DMS114 treated with DMSO at 0.1 percent for 48 hours (cell line): Measurements from ENCODE around the gene AKAP10.
"Not testable (repeated sequence)": the region's sequence is repeated elsewhere in the genome, so short reads cannot be mapped to it uniquely, and the experiment has no call there.

Source experiments
- DNase-seq: peaks from one replicate; lab custom pipeline; 2025; ENCODE audit not compliant: unreplicated experiment; lab: John Stamatoyannopoulos, UW

Gene AKAP10

DNA sequence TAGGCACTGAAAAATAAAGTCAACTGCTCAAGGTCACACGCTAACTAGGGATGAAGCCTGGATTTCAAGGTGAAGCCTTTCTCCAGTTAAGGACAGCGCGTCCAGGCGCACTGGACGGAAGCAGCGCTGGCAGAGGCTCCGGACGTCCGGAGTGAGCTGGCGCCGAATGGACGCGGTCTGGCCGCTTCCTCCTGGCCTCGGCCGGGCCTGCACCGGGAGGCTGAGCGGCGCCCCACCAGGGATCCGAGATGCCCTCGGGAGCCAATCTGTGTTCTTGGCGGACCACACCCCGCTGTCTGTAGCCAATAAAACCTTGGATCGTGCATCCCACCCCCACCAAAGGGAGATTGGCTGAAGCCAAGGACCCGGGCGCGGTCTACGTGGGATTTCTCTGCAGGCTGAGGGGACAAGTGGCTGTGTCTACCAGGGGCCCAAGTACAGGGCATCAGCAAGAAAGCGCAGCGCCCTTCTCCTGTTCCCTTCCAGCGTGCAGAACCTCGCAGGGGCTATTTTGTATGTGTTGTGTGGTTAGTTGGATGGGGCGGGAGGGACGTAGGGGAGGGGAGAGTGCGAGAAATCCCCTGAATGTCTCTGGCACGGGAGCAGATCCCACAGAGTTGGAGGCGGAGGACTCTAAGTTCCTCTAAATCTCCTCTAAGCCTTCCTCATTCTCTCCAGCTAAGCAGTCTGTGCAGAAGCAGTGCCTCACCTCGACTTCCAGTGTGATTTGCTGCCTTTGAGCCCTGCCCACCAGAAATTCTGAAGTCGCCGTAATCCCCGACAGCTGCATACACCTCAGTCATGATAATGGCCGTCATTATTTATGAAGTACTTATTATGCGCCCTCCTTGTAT, 2.5 kb upstream of the AKAP10 start:
- no peak for DNase-seq

GRCh38 chr17:19978805-19979211, 1.2 kb upstream of the AKAP10 start:
- DNase-seq, result no peak

DNA sequence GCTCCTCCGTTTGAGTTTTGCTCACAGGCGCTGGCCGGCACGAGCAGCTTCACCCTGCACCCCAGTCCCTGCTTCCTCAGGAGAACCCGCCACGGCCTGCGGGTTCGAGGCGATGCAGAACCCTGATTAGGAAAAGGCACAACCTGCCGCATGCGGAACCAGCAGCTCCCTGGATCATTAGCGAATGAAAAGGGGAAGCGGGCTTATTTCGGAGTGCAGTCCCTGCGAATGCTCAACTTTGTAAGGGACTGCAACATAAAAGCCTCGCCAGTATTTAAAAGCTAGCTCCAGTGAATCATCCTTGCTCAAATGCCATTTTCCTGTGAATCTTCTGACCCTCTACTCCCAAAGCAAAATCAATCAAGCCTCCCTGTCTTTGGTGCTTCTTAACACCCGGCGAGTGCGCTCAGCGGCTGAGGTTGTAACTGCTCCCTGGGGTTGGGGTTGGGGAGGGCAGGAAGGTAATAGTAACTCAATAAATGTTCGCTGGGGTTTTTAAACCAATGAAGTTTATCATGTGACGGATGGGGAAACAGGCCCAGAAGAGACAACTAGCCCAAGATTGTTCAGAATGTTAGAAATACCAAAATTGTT, 678 bp upstream of the AKAP10 start:
- no peak for DNase-seq

DNA sequence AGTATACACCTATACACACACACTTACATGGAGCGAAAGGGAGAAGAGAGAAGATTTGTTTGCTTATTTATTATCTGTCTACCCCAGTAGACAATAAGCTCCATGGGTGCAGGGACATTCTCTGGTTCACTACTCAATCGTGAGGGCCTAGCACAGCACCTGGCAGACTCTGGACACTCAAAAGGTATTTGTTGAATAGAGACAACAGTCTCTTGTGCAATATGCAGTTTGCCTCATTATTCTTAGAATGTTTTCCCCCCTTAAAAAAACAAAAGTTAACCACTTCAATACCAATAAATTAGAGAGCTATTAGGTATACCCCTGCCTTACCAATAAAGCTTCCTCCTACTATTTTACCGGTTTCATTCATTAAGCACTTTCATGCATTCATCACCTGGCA, 2.0 kb downstream of the AKAP10 start:
- DNase-seq, result no peak

- DNase-seq, result no peak
Observed at GRCh38 chr17:19973156-19973555, 4.5 kb downstream of the AKAP10 start.

GRCh38 chr17:19962954-19963353, 14.7 kb downstream of the AKAP10 start:
- not testable (repeated sequence) for DNase-seq

DNA sequence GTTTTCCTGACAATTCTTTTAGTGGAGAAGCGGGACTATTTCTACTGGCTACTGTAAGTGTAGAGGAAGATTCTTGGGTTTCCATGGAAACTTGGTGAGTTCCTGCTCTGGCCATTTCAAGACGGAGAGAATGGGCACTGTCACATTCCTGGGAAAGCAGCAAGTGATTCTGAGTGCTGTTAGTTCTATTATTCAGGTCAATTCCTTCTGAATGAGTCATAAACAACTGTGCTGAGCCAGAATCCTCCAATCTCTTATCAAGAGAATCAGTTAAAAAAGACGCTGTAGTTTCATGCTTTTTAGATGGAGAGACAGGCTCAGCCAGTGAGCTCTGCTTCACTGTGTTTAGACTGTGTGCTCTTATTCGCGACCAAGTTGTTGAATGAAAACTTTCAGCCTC, 19.6 kb downstream of the AKAP10 start:
- no peak for DNase-seq

DNA sequence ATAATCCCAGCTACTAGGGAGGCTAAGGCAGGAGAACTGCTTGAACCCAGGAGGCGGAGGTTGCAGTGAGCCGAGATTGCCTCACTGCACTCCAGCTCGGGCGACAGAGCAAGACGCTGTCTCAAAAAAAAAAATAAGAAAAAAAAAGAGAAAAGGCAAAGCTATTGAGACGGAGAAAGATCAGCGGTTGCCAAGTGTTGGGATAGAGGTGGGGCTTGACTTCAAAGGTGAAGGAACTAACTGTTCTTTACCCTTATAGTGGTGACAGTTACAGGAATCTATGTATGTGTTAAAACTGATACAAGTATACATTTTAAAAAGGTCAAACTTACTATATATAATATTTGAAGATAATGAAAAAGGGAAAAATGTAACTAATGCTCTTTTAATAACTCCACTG, 22.5 kb downstream of the AKAP10 start:
- no peak for DNase-seq

GRCh38 chr17:19951411-19951810, 26.2 kb downstream of the AKAP10 start:
- not testable (repeated sequence) for DNase-seq

DNA sequence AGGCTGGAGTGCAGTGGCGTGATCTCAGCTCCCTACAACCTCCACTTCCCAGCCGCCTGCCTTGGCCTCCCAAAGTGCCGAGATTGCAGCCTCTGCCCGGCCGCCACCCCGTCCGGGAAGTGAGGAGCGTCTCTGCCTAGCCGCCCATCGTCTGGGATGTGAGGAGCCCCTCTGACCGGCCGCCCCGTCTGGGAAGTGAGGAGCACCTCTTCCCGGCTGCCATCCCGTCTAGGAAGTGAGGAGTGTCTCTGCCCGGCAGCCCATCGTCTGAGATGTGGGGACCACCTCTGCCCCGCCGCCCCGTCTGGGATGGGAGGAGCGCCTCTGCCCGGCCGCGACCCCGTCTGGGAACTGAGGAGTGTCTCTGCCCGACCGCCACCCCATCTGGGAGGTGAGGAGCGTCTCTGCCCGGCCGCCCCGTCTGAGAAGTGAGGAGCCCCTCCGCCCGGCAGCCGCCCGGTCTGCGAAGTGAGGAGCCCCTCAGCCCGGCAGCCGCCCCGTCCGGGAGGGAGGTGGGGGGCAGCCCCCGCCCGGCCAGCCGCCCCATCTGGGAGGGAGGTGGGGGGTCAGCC, 26.9 kb downstream of the AKAP10 start:
- not testable (repeated sequence) for DNase-seq

GRCh38 chr17:19948116-19948943, 29.3 kb downstream of the AKAP10 start:
- no peak for DNase-seq

- no peak for DNase-seq
Observed at GRCh38 chr17:19946921-19947320, 30.7 kb downstream of the AKAP10 start.

- DNase-seq, result no peak
Observed at GRCh38 chr17:19945009-19945626, 32.5 kb downstream of the AKAP10 start.

DNA sequence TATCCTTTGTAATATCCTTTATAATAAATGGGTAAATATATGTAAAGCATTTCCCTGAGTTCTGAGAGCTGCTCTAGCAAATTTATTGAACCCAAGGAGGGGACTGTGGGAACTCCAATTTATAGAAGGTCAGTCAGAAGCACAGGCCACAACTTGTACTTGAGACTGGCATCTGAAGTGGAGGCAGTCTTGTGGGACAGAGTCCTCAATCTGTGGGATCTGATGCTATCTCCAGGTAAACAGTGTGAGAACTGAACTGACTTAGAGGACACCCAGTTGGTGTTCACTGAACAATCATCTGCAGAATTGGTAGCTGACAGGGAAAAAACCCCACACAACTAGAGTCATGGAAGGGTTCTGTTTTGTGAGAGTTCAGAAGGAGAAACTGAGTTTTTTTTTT, 34.0 kb downstream of the AKAP10 start:
- DNase-seq, result no peak

DNA sequence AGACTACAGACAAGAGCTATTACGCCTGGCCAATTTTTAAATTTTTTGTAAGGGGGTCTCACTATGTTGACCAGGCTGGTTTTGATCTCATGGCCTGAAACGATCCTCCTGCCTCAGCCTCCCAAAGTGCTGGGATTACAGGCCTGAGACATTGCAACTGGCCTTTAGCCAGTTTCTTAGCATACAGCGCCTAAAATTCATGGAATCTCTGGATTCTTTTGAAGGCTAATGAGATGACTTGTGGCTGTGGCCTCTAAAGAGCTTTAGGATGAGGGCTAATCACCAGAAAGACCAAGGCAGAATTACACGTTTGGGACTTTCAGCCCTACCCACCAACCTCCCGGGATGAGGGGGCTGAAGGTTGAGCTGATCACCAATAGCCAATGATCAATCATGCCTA, 34.6 kb downstream of the AKAP10 start:
- no peak for DNase-seq

DNA sequence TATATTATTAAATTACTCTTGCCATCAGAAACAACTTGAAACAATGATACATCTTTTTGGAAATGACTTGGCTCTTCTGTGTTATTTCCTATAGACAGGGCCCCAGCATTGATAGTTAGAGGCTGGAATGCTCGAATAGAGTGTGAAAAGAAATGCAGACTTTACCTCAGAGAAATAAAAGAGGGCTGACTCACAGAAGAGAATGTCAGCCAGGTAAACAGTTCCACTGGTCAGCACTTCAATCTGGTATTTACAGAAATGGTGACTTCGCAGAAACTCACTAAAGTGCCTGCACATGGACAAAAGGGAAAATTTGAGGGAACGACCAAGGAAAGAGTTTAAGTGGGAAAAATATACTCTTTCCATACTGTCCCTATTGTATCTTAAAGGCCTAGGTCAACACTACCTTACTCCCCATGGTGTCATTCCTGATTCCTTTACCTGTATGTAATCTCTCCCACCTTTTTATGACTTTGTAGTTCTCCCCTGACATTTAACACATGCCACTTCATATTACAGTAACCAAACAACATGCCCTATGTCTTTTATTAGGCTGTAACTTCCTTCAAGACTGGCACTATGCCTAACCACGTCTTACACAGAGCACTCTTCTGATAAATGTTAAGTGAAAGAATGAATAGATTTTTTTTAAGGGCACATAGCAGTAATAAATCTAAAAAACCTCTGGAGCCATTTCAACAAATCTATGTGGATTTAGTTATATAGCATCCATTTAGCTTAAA, 36.7 kb downstream of the AKAP10 start:
- DNase-seq, result no peak

DNA sequence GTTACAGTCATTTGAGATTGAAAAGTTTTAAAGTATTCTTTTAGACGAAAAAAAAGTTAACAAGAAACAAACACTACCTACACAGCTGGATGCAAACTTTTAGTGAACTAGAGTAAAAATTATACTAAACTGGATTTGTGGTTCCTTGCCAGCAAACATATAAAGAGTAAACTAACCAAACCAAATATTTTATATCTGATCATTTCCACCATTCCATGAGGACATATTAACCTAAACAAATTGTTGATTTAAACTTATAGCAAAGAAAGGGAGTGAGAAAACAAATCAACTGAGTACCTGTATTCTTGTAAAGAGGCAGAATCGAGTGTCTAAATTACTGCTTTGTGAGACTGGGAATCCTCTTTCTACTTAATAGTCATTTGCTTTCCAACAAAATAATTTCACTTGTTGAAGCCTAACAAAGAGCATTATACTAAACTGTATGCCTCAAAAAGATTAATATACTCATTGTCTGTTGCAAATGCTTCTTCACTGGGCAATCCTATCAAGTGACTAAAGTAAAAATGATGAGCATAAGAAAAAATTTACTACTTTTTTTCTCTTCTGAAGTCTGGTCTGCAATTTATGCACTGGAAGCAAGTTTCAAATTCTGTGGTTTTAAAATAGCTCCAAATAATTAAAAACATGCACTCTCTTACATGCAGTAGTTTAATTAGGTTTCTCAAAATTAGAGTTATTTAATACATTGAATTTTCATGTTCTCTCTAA, 37.5 kb downstream of the AKAP10 start:
- no peak for DNase-seq

DNA sequence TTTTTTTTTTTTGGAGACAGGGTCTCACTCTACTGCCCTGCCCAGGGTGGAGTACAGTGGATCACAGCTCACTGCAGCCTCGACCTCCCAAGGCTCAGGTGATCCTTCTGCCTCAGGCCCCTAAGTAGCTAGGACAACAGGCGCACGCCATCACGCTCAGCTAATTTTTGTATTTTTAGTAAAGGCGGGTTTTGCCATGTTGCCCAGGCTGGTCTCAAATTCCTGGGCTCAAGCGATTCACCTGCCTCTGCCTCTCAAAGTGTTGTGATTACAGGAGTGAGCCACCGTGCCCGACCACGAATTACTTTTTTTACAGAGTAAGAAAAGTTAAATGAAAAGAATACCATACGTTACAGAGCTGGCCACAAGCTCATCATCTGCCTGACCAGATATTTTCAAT, 38.9 kb downstream of the AKAP10 start:
- DNase-seq, result no peak

DNA sequence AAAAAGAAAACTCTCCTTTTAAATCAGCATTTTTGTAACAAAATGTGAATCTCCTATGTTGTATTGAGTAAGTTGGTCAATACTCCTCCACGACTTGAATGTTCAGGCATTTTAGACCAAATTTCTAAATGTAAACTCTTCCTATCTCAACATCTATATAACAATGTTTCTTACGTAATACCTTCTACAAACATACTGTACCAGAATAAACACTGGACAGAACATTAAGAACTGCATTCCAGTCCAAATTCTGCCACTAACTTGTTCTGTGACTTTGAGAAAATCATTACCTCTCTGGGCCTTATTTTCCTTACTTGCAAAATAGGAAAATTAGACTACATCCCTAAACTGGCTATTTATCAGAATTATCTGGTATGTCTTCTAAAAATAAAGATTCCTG, 40.1 kb downstream of the AKAP10 start:
- DNase-seq, result no peak

DNA sequence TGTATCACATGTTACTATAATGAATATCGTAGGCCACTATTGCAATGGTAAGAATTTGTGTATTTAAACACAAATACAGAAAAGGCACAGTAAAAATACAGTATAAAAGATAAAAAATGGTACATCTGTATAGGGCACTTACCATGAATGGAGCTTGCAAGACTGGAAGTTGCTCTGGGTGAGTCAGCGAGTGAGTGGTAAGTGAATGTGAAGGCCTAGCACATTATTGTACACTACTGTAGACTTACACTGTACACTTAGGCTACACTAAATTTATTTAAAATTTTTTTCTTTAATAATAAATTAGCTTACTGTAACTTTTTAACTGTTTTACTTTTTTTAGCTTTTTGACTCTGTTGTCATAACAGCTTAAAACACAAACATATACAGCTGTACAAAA, 42.5 kb downstream of the AKAP10 start:
- no peak for DNase-seq
